Activated T-helper 2 cell treated with anti-CD3 and anti-CD28 coated beads, Interferon-gamma antibody, Interleukin-2, Interleukin-4, amounts not matched to agents 10 μg/mL and 5 μg/mL and 100 μg/mL, durations not matched to agents 14 hours and 24 hours and 36 hours (primary cell): ENCODE measurements around the gene ARL5A. TPM values are rescaled to one million over a fixed set of nuclear protein-coding genes. Genes with fewer than 3 reads are reported as not detected.
"Not testable (repeated sequence)": the region's sequence is repeated elsewhere in the genome, so short reads cannot be mapped to it uniquely, and the experiment has no call there.

Source experiments
- DNase-seq: peaks from one replicate; pipeline ENCODE4 v3.0.0; 2021; ENCODE audit warnings: low spot score
- H3K27ac Mint-ChIP-seq: one replicate; pipeline ENCODE4 v1.8.0; 2021; ENCODE audit warnings: mixed read lengths
- H3K27me3 Mint-ChIP-seq: one replicate; pipeline ENCODE4 v1.8.0; 2021; ENCODE audit warnings: low read depth, mixed read lengths
- H3K36me3 Mint-ChIP-seq: one replicate; pipeline ENCODE4 v1.8.0; 2021; ENCODE audit warnings: low read depth, mixed read lengths
- H3K4me1 Mint-ChIP-seq: one replicate; pipeline ENCODE4 v1.8.0; 2021; ENCODE audit warnings: low read depth, mixed read lengths
- H3K4me3 Mint-ChIP-seq: one replicate; pipeline ENCODE4 v1.8.0; 2021; ENCODE audit warnings: low read depth, mild to moderate bottlenecking, moderate library complexity, mixed read lengths
- H3K9me3 Mint-ChIP-seq: one replicate; pipeline ENCODE4 v1.8.0; 2021; ENCODE audit warnings: mixed read lengths
- intact Hi-C: fragments of 100-400 bp; cut with micrococcal nuclease; formaldehyde crosslinking; loops from one replicate; pipeline ENCODE4 v1.15.1; 2023
- total RNA-seq: library from RNA; stranded (reverse); gene quantifications from 2 replicates; pipeline ENCODE4 v1.2.3, GENCODE V29; 2022

ARL5A gene, protein sequence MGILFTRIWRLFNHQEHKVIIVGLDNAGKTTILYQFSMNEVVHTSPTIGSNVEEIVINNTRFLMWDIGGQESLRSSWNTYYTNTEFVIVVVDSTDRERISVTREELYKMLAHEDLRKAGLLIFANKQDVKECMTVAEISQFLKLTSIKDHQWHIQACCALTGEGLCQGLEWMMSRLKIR
- total RNA-seq, result 64.9 and 71.7 TPM in 2 replicates

- intact Hi-C loops, result loop anchor here (1.0 to 10.0 kb wide), 6 partner anchors 8 to 889 kb away; partner anchors contain the start of genes ARL6IP6, NMI and PRPF40A
- DNase-seq, result peak; percentile 94
- no peaks in the 10 kb centered on the region for H3K9me3 Mint-ChIP-seq
- H3K4me3 Mint-ChIP-seq, result peak within 1 kb of the TSS; percentile 94
- peaks cover 28% of the 10 kb centered on the region for H3K4me1 Mint-ChIP-seq
- H3K36me3 Mint-ChIP-seq, result peaks cover 15% of the 10 kb centered on the region
- peaks cover 2% of the 10 kb centered on the region for H3K27me3 Mint-ChIP-seq
- peak within 1 kb of the TSS; percentile 82 for H3K27ac Mint-ChIP-seq
Observed at GRCh38 chr2:151828143-151828889, at the start of gene ARL5A. Gene ARL5A, minus strand, starts transcription at chr2:151828421. Its CDS starts 245 bp downstream, at chr2:151828176.

DNA sequence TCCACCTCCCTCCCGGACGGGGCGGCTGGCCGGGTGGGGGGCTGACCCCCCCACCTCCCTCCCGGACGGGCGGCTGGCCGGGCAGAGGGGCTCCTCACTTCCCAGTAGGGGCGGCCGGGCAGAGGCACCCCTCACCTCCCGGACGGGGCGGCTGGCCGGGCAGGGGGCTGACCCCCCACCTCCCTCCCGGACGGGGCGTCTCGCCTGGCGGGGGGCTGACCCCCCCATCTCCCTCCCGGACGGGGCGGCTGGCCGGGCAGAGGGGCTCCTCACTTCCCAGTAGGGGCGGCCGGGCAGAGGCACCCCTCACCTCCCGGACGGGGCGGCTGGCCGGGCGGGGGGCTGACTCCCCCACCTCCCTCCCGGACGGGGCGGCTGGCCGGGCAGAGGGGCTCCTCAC, 47.4 kb upstream of the ARL5A start:
- H3K27ac Mint-ChIP-seq, DNase-seq, H3K4me3 Mint-ChIP-seq, H3K9me3 Mint-ChIP-seq, H3K4me1 Mint-ChIP-seq, intact Hi-C loops, H3K36me3 Mint-ChIP-seq, H3K27me3 Mint-ChIP-seq: not testable (repeated sequence)

DNA sequence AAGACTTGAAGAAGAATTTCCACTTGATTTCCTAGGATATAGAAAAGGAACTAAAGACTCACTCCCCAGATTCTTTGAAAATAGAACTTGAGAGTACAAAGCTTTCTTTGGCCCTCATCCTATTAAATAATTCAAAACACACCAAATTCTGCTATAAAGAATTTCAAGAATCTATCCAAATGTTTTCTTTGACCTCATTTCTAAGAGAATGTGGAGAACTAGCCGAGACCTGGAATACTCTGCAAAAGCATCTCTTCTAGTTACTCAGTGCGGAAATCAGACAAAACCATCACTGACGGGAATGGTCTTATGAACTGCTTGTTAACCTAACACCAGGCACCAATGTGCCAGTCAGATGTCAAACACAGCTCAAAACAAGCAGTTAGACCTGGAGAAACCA, 44.2 kb upstream of the ARL5A start:
- H3K9me3 Mint-ChIP-seq, result no peaks in the 10 kb centered on the region
- H3K4me1 Mint-ChIP-seq, result no peaks in the 10 kb centered on the region
- H3K27ac Mint-ChIP-seq, result no peak overlapping the region
- peaks cover 10% of the 10 kb centered on the region for H3K27me3 Mint-ChIP-seq
- no peak for DNase-seq
- H3K36me3 Mint-ChIP-seq, result no peaks in the 10 kb centered on the region
- no peak overlapping the region for H3K4me3 Mint-ChIP-seq
- intact Hi-C loops, result no loop called here

DNA sequence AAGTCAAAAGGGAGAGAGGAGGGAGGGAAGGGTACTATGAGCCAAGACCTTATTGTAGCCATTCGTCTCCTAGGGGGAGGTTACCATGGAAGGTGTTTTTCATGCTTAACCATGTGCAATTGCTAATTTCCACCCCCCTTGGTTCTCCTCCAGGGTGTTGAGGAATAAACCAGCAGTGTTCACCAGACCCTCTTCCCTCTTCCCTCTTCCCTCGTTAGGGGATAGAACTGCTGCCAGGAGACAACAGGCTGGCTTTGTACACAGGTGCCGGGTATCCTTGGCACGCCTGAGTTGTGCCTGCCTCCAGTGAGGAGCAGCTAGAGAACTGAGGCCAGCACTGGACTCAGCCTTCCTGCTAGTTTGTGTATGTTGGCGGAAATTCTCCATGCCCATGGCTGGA, 41.1 kb upstream of the ARL5A start:
- H3K9me3 Mint-ChIP-seq, result no peaks in the 10 kb centered on the region
- no peak overlapping the region for H3K4me3 Mint-ChIP-seq
- intact Hi-C loops, result no loop called here
- H3K4me1 Mint-ChIP-seq, result no peaks in the 10 kb centered on the region
- no peaks in the 10 kb centered on the region for H3K36me3 Mint-ChIP-seq
- no peak for DNase-seq
- peaks cover 11% of the 10 kb centered on the region for H3K27me3 Mint-ChIP-seq
- no peak overlapping the region for H3K27ac Mint-ChIP-seq

DNA sequence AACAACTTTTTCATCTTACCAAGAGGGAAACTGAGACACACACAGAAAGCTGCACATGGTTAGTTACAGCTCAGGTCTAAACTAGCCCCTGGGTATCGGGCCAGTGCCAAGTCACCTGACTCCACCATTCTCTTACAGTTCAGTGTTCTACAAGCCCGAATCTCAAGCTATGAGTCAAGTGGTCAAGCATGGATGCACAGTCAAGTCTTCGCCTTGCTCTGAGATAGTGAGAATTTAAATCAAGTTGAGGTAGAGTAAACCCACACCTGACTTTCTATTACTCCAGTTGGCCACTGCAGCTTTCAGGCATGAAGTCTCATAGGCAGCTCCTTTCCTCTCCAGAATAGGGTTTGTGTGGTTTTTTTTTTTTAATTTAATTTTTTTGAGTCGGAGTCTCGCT, 34.5 kb upstream of the ARL5A start:
- no peaks in the 10 kb centered on the region for H3K36me3 Mint-ChIP-seq
- H3K27me3 Mint-ChIP-seq, result peaks cover 5% of the 10 kb centered on the region
- no peak overlapping the region for H3K4me3 Mint-ChIP-seq
- intact Hi-C loops, result no loop called here
- DNase-seq, result no peak
- H3K9me3 Mint-ChIP-seq, result no peaks in the 10 kb centered on the region
- H3K27ac Mint-ChIP-seq, result no peak overlapping the region
- H3K4me1 Mint-ChIP-seq, result no peaks in the 10 kb centered on the region

GRCh38 chr2:151861174-151861573, 33.0 kb upstream of the ARL5A start:
- Mint-ChIP-seq H3K27ac (no peak overlapping the region), H3K4me1 (no peaks in the 10 kb centered on the region), H3K9me3 (no peaks in the 10 kb centered on the region), H3K4me3 (no peak overlapping the region), H3K36me3 (no peaks in the 10 kb centered on the region), H3K27me3 (peaks cover 1% of the 10 kb centered on the region)
- DNase-seq, result no peak
- intact Hi-C loops, result no loop called here

- Mint-ChIP-seq H3K9me3 (no peaks in the 10 kb centered on the region), H3K27me3 (peaks cover 1% of the 10 kb centered on the region), H3K4me3 (no peak overlapping the region), H3K36me3 (no peaks in the 10 kb centered on the region), H3K4me1 (no peaks in the 10 kb centered on the region), H3K27ac (no peak overlapping the region)
- intact Hi-C loops, result no loop called here
- DNase-seq, result no peak
Observed at GRCh38 chr2:151860613-151861146, 32.5 kb upstream of the ARL5A start.

GRCh38 chr2:151860210-151860609, 32.0 kb upstream of the ARL5A start:
- Mint-ChIP-seq H3K4me3 (no peak overlapping the region), H3K27ac (no peak overlapping the region), H3K27me3 (peaks cover 1% of the 10 kb centered on the region), H3K4me1 (no peaks in the 10 kb centered on the region), H3K9me3 (no peaks in the 10 kb centered on the region), H3K36me3 (no peaks in the 10 kb centered on the region)
- DNase-seq, result no peak
- intact Hi-C loops, result no loop called here

- no peak for DNase-seq
- intact Hi-C loops, result no loop called here
- Mint-ChIP-seq H3K27me3 (no peaks in the 10 kb centered on the region), H3K36me3 (no peaks in the 10 kb centered on the region), H3K4me1 (peaks cover 3% of the 10 kb centered on the region), H3K27ac (no peak overlapping the region), H3K4me3 (no peak overlapping the region), H3K9me3 (no peaks in the 10 kb centered on the region)
Observed at GRCh38 chr2:151857650-151858049, 29.4 kb upstream of the ARL5A start.

GRCh38 chr2:151855111-151855510, 26.9 kb upstream of the ARL5A start:
- Mint-ChIP-seq H3K27me3 (no peaks in the 10 kb centered on the region), H3K9me3 (no peaks in the 10 kb centered on the region), H3K4me3 (no peak overlapping the region), H3K4me1 (peaks cover 3% of the 10 kb centered on the region), H3K36me3 (no peaks in the 10 kb centered on the region), H3K27ac (no peak overlapping the region)
- DNase-seq, result no peak
- intact Hi-C loops, result no loop called here

DNA sequence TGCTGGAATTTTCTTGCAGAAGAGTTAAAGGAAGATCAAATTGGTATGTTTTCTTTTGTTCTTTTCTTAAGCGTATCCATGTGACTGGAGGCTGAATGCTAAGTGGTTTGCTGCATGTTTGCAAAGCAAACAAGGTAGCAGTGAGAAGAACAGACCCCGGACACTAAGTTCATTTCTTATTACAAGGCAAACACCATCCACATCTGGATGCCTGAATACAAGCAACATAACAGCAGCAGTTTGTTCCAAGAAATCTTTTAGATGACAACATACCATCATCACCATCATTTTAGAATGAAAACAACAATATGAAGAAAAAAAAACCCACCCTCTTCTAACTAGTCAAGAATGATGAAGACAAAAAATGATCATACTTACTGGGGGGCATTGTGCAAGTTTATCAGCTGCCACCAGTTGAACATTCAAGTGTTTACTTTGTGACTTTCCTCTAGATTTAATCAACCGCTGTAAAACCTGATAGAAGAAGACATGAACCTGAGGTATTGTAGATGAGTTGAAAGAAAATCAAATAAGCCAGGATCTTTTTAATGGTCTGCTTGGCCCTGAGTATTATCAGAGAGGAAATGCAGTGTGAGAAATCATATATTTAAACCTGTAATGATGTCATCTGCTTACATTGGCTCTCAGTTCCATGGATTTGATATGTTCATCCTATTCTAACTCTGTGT, 25.0 kb upstream of the ARL5A start:
- Mint-ChIP-seq H3K36me3 (no peaks in the 10 kb centered on the region), H3K4me3 (no peak overlapping the region), H3K27ac (no peak overlapping the region), H3K4me1 (peaks cover 3% of the 10 kb centered on the region), H3K27me3 (peaks cover 8% of the 10 kb centered on the region), H3K9me3 (no peaks in the 10 kb centered on the region)
- no peak for DNase-seq
- intact Hi-C loops, result no loop called here

DNA sequence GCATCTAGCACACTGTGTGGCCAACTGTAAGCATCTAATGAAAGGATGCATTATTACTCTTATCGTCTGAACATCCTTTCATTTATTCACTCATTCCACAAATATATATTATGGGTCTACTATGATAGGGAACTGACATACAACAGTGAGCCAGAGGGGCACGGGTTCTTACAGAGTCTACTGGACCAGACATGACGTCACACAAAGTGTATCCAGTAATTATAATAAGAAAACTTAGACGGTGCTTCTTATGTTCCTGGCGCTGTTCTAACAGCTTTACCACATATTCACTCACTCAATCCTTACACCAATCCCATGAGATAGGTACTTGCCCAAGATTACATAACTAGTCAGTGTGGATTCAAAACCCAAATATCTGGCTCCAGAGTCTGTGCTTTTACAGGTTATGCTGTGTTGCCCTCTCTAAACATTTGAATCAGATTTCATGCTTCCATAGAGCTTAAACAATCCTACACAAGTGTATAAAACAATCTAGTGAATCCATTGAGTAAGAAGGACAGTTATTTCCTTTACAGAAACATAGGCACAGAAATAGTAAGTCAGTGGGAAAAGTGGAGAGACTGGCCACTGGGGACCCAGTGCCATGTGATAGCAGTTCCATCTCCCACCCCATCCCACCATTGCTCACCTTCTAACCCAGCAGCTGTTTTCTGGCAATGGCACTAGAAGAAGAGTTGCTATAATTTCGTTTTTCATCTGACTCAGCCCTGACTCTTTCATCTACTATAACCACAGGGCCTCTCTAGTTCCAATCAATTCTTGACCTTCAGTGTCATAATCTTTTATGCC, 24.2 kb upstream of the ARL5A start:
- DNase-seq, result no peak
- Mint-ChIP-seq H3K36me3 (no peaks in the 10 kb centered on the region), H3K4me1 (peaks cover 3% of the 10 kb centered on the region), H3K27ac (no peak overlapping the region), H3K27me3 (peaks cover 14% of the 10 kb centered on the region), H3K9me3 (no peaks in the 10 kb centered on the region), H3K4me3 (no peak overlapping the region)
- intact Hi-C loops, result no loop called here
